HG02798 (cell line): ENCODE measurements around the gene LAMC2.

Experiments used
- ATAC-seq: cut with Tn5 transposase; IDR thresholded peaks from one replicate; pipeline ENCODE4 v1.9.1; 2021; ENCODE audit warnings: mild to moderate bottlenecking; ENCODE audit not compliant: unreplicated experiment, poor library complexity

LAMC2 gene

GRCh38 chr1:183279835-183280234 lies 93.8 kb downstream of the LAMC2 start:
- no peak for ATAC-seq

DNA sequence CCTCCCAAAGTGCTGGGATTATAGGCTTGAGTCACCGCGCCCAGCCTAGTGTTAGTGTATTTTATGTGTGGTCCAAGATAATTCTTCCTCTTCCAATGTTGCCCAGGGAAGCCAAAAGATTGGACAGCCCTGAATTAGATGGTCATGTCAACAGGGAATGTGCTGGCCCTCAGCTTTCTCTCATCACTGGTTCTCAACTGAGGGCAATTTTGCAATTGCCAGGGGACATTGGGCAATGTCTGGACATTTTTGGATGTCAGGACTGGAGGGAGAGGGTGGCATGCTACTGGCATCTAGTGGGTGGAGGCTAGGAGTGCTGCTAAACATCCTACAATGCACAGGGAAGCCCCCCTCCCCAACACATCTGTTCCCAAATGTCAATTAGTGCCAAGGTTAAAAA lies 95.0 kb downstream of the LAMC2 start:
- ATAC-seq: no peak

GRCh38 chr1:183281553-183282091 lies 95.6 kb downstream of the LAMC2 start:
- ATAC-seq: peak; percentile 76

DNA sequence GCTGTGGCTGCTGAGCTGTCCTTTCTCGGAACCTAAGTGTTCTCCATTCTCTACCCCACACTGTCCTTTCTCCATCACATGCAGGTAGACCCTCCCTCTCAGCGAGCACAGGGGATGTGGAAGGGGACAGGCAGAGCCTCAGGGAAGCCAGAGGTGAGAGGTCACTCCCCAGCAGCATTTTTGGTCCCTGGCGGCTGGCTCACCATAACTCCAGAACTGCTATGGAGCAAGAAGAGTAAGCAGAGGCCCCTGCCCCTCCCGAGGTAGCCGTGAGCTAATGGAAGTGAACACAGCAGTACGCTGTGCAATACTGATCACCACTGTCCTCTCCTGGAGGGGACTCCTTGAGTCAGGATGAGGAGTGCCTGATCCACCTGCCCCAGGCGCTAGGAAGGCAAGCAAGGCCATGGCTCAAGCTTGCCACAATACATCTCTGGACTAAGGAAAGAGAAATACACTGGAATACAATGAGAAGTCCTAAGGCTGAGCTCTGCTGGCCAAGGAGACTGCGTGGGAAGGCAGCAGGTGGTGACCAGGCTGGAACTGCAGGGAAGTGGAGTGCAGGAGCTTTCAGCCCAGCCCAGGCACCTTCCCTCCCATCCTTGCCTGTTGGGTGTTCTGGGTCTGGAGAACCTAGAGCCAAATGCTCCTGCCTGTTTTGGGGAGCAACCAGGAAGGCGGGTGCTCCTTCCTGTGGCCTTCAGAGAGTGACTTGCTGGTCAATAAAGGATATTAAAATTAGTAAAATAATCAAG lies 96.2 kb downstream of the LAMC2 start:
- no peak for ATAC-seq

DNA sequence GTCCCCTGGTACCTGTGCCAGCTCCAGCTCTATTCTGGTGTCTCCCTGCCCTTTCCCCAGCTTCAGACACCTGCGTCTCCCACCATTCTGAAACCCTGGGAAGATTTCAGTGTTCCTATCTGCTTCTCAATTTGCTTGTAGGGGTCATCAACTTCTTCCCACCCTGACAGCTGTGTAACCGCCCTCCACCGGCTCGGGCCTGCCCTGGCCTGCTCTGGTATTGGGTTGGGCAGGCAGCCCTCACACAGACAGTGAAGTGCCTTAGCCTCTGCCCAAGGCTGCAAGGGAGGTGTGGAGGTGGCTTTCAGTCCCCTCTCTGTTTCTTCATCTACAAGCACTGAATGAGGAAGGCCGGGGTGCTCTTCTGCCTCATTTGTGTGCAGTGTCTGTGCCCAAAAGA lies 97.2 kb downstream of the LAMC2 start:
- no peak for ATAC-seq

DNA sequence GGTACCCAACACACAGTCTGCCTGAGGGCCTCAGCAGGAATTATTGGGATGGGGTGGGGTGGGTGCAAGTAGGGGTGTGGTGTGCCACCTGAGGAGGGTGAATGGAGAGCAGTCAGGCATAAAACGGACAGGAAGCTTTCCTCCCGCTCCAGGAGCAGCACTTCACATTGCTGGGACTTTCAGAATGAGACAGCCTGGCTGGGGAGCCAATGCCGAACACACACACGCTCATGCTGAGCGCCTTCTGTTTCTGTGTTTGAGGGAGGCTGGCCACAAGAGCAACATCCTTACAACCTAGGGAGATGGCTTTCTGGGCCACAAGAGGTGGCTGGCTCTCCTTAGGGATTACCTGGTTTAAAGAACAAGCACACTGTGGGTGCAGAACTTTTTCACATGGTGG lies 98.0 kb downstream of the LAMC2 start:
- ATAC-seq: no peak

DNA sequence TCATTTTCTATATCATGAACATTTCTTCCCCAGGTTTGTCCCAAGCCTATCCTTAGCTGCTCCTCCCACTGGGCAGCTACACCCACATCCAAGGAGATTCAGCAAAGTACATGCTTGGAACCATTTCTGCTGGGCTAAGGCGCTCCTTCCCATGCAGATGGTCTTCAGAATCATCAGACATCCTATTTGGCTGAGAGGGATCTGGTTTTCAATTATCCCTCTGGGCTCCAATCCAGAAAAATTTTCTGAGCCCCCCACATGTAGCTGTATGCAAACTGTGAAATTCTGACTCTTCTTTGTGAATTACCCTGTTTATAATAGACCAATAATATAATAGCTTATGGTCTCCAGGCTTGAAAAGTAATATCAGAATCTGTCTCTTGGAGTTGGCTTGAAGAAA lies 99.2 kb downstream of the LAMC2 start:
- no peak for ATAC-seq

GRCh38 chr1:183285746-183286145 lies 99.7 kb downstream of the LAMC2 start:
- no peak for ATAC-seq

- no peak for ATAC-seq
Measured at GRCh38 chr1:183287191-183287675, 101.2 kb downstream of the LAMC2 start.

DNA sequence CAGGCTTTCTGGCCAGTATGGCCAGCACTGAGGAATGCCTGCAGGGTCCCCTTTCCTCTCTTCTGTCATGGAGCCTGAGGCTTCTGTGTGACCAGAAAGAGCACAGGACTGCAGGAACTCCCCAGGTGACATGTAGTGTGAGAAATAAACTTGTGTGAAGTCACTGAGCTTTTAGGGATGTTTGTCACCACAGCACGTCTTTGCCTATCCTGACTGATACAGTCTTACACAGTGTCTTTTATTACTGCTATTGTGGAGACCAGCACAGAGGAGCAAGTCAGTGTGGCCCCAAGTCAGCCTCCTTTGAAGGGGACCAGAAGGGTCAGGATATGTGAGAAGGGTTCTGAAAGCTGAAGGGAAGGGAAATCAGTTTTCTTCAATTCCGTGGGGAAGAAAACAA lies 102.5 kb downstream of the LAMC2 start:
- ATAC-seq: no peak

DNA sequence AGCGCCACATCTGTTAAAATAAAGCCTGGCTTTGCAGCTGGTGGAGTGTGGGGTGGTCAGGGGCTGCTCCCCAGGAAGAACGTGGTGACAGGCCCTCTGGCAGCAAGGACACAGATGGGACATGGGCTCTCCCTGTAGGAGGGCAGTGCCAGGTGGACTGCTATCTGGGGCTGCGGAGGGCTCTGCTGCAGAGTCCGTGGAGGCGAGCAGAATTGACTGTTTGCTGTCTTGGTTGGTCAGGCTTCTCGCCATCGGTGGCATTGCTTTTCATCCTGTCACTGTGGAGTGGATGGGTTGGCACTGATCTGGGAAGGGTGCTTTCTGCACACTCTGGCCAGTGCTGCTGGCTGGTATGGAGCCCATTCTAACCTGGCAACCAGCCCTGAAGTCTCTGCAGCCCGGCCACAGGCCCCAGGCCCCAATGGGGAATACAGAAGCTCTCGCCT lies 103.0 kb downstream of the LAMC2 start:
- ATAC-seq: no peak

GRCh38 chr1:183290628-183291027 lies 104.6 kb downstream of the LAMC2 start:
- no peak for ATAC-seq

DNA sequence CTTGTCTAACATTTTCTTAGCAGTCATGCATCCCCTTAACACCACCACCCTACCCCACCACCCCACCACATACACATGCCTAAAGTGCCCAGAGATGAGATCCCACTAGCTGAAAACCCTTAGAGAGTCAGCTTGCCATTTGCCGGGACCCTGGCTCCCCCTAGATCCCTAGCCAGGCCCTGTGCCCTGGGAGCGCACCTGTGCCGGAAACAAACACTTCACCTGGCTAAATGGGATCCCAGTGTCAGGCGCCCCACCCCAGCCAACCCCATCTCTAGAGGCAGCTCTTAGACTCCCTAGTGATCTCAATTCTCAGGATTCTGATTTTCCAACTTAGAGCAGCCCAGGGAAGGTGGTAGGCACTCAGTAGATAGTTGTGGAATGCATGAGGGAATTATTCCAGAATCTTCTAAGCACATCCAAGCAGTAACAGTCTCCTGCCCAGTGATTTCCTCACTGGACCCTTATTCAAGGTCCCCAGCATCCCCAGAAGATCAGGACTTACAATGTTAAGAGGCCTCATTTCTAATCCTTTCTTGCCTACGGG lies 105.2 kb downstream of the LAMC2 start:
- no peak for ATAC-seq

DNA sequence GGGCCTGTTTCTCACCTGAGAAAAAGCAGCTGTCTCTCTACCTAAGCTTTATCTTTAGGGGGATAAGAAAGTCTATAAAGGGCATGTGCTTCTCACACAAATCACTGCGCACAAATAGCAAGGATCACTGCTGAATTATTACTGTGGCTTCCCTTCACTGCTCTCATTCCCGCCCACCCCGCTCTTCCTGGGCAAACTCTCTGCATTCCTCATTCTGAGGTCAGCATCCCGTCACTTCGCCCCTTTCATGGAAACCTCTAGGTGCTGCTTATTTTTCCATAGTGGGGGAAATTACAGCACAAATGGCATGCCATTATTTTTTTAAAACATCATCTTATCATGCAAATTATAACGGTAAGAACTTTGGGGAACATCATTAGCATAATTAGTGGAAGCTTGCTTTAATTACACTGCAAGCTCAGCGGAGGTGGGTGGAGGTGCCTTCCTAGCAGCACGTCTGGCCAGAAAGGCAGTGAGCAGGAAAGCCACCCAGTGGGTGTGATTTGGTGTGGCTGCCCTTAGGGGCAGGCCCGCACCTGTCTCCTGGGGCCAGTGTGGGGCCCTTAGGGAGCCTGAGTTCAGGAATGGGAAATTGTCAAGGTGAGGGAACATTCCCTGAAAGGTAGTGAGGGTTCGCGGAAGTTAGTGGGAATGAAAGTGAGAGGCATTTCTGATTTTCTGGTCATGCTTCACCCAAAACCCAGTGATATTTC lies 105.9 kb downstream of the LAMC2 start:
- ATAC-seq: no peak

GRCh38 chr1:183293241-183293640 lies 107.2 kb downstream of the LAMC2 start:
- no peak for ATAC-seq

- ATAC-seq: no peak
Measured at GRCh38 chr1:183293876-183294275, 107.8 kb downstream of the LAMC2 start.
